ENCODE measurements around the gene FBXO47.
A peak's percentile ranks its signal among the peaks of the same experiment; 100 is the strongest.
"Not testable (repeated sequence)": the region's sequence is repeated elsewhere in the genome, so short reads cannot be mapped to it uniquely, and the experiment has no call there.

FBXO47 gene

GRCh38 chr17:38922538-38923297, 44.5 kb downstream of the FBXO47 start:
- DNase-seq: peak in 20 of 51 donors; percentile 12 to 49 (median 36)

GRCh38 chr17:38921756-38922411, 45.3 kb downstream of the FBXO47 start:
- peak in 1 of 51 donors; percentile 18 for DNase-seq

- no peak for DNase-seq
Measured at GRCh38 chr17:38920374-38921291, 46.6 kb downstream of the FBXO47 start.

- no peak for DNase-seq
Measured at GRCh38 chr17:38919316-38920078, 47.7 kb downstream of the FBXO47 start.

GRCh38 chr17:38918916-38919315, 48.3 kb downstream of the FBXO47 start:
- no peak for DNase-seq

GRCh38 chr17:38918129-38918913, 48.9 kb downstream of the FBXO47 start:
- DNase-seq: no peak

- DNase-seq: no peak
Measured at GRCh38 chr17:38917259-38917658, 49.9 kb downstream of the FBXO47 start.

- no peak for DNase-seq
Measured at GRCh38 chr17:38916771-38917170, 50.4 kb downstream of the FBXO47 start.

- no peak for DNase-seq
Measured at GRCh38 chr17:38915639-38915995, 51.6 kb downstream of the FBXO47 start.

GRCh38 chr17:38914741-38915638, 52.2 kb downstream of the FBXO47 start:
- DNase-seq: no peak

- DNase-seq: no peak
Measured at GRCh38 chr17:38912221-38912813, 54.9 kb downstream of the FBXO47 start.

- not testable (repeated sequence) for DNase-seq
Measured at GRCh38 chr17:38911731-38912081, 55.5 kb downstream of the FBXO47 start.

GRCh38 chr17:38911081-38911730, 56.0 kb downstream of the FBXO47 start:
- DNase-seq: no peak

GRCh38 chr17:38910325-38910724, 56.9 kb downstream of the FBXO47 start:
- no peak for DNase-seq

- no peak for DNase-seq
Measured at GRCh38 chr17:38908676-38909181, 58.5 kb downstream of the FBXO47 start.

- no peak for DNase-seq
Measured at GRCh38 chr17:38907930-38908675, 59.1 kb downstream of the FBXO47 start.

GRCh38 chr17:38906460-38907228, 60.6 kb downstream of the FBXO47 start:
- DNase-seq: no peak

All from hypothalamus (tissue), 51 donors.